HepG2 (cell line): ENCODE results near the gene OTOP3. TPM values are rescaled to one million over a fixed set of nuclear protein-coding genes. Genes with fewer than 3 reads are reported as not detected.

Source experiments
- ATAC-seq: fragments of 200-7000 bp; cut with Tn5 transposase; 3 replicates; pipeline ENCODE4 v1.9.1; 2020; ENCODE audit warnings: mild to moderate bottlenecking, moderate library complexity
- BruUV-seq: library from RNA; stranded (reverse); fragments of 400-500 nt; replicated peaks from 2 replicates; lab custom pipeline; 2021; lab: Mats Ljungman, UMichigan
- CTCF ChIA-PET: fragments of 300-600 bp; formaldehyde crosslinking; extraction: SDS; loops from one replicate; lab custom pipeline; 2021; ENCODE audit warnings: low total read pairs, inconsistent platforms, low intra/inter-chr PET ratio; lab: Yijun Ruan, JAX
- POLR2A ChIA-PET: fragments of 350-600 bp; sonication (Branson Sonifier 250); formaldehyde crosslinking; loops from one replicate; lab custom pipeline; 2020; ENCODE audit warnings: antibody characterized with exemption, inconsistent platforms; lab: Yijun Ruan, JAX
- DNase-seq: peaks from one replicate; pipeline ENCODE4 v3.0.0-alpha.2; 2015; ENCODE audit warnings: low spot score
- FAIRE-seq: peaks from 3 replicates; lab custom pipeline; 2011; peaks lifted over from hg19 to GRCh38; lab: Jason Lieb, UNC
- H2AFZ ChIP-seq: one replicate; pipeline ENCODE4 v1.6.1; 2011; ENCODE audit warnings: low read length, inconsistent platforms
- H3K27ac ChIP-seq: fragments of 300-600 bp; 3 replicates; pipeline ENCODE4 v1.8.0; 2011; ENCODE audit warnings: mixed run types, mild to moderate bottlenecking, mixed read lengths, low read length, inconsistent platforms; ENCODE audit not compliant: insufficient read depth; ENCODE audit errors: extremely low read length
- H3K27me3 ChIP-seq, 2 experiments: fragments of 200-600 bp in 1 of 2; 2 replicates in 1 of 2; 3 replicates in 1 of 2; pipeline versions ENCODE4 v1.6.0 to v1.8.0; 2011; ENCODE audit warnings: low read length in 2 of 2, mild to moderate bottlenecking in 2 of 2, moderate library complexity in 2 of 2, inconsistent platforms in 1 of 2; ENCODE audit not compliant: insufficient read depth in 2 of 2, control insufficient read depth in 1 of 2
- H3K36me3 ChIP-seq, 2 experiments: fragments of 200-600 bp in 1 of 2; replicated peaks in 1 of 2; 2 replicates in 1 of 2; 3 replicates in 1 of 2; pipeline versions ENCODE4 v1.5.1 to v1.8.0; 2011; ENCODE audit warnings: low read length in 2 of 2, inconsistent platforms in 1 of 2; ENCODE audit not compliant: insufficient read depth in 2 of 2, control insufficient read depth in 1 of 2
- H3K4me1 ChIP-seq: 2 replicates; pipeline ENCODE4 v1.5.1; 2012; ENCODE audit warnings: low read length, inconsistent platforms; ENCODE audit not compliant: insufficient read depth
- H3K4me2 ChIP-seq: 2 replicates; pipeline ENCODE4 v1.6.0; 2011; ENCODE audit warnings: low read depth, low read length, inconsistent platforms
- H3K4me3 ChIP-seq, 3 experiments: fragments of 200-600 bp in 1 of 3; sonication (generic), shearing (Covaris generic) in 1 of 3; replicated peaks in 1 of 3; 2 replicates each; pipeline ENCODE4 v1.5.1; 2011 to 2016; ENCODE audit warnings: low read length in 3 of 3, inconsistent platforms in 2 of 3, low read depth in 2 of 3, mild to moderate bottlenecking in 2 of 3, control low read depth in 1 of 3, mixed read lengths in 1 of 3; ENCODE audit not compliant: insufficient read depth in 1 of 3
- H3K79me2 ChIP-seq: one replicate; pipeline ENCODE4 v1.6.1; 2011; ENCODE audit warnings: low read length, inconsistent platforms; ENCODE audit not compliant: insufficient read depth
- H3K9ac ChIP-seq: 2 replicates; pipeline ENCODE4 v1.6.0; 2011; ENCODE audit warnings: mild to moderate bottlenecking, low read depth, low read length, inconsistent platforms; ENCODE audit not compliant: insufficient read depth
- H3K9me3 ChIP-seq: 2 replicates; pipeline ENCODE4 v1.5.1; 2012; ENCODE audit warnings: mild to moderate bottlenecking, low read length
- H4K20me1 ChIP-seq: 2 replicates; pipeline ENCODE4 v1.6.0; 2011; ENCODE audit warnings: inconsistent platforms, mild to moderate bottlenecking, low read length, moderate library complexity; ENCODE audit not compliant: insufficient read depth
- CBX1 ChIP-seq: IDR thresholded peaks from one replicate; pipeline ENCODE4 v1.6.1; 2016; ENCODE audit warnings: antibody characterized with exemption, low read depth
- KIAA2018 ChIP-seq: sonication (generic); formaldehyde crosslinking; IDR thresholded peaks from 2 replicates; pipeline ENCODE4 v1.5.0; 2020; ENCODE audit warnings: mild to moderate bottlenecking, missing genetic modification reagents, borderline replicate concordance
- MYPOP ChIP-seq: sonication (generic); formaldehyde crosslinking; IDR thresholded peaks from 2 replicates; pipeline ENCODE4 v1.8.1; 2023; ENCODE audit warnings: mild to moderate bottlenecking, moderate library complexity, missing genetic modification reagents
- NR3C1 ChIP-seq: sonication (generic); formaldehyde crosslinking; IDR thresholded peaks from 2 replicates; pipeline ENCODE4 v1.4.0; 2020; ENCODE audit warnings: missing genetic modification reagents
- PHF8 ChIP-seq: sonication (generic); formaldehyde crosslinking; IDR thresholded peaks from 2 replicates; pipeline ENCODE4 v1.5.0; 2020; ENCODE audit warnings: missing genetic modification reagents
- PITX1 ChIP-seq: sonication (generic); formaldehyde crosslinking; IDR thresholded peaks from 2 replicates; pipeline ENCODE4 v1.5.1; 2020; ENCODE audit warnings: mild to moderate bottlenecking, missing genetic modification reagents
- ZNF543 ChIP-seq: sonication (generic); formaldehyde crosslinking; IDR thresholded peaks from 2 replicates; pipeline ENCODE4 v1.4.0; 2020; ENCODE audit warnings: mild to moderate bottlenecking, missing genetic modification reagents
- ZNF589 ChIP-seq: sonication (generic); formaldehyde crosslinking; conservative IDR thresholded peaks from 2 replicates; pipeline ENCODE4 v1.8.0; 2022; ENCODE audit warnings: mild to moderate bottlenecking, moderate library complexity, missing genetic modification reagents
- WGBS: methylation state at CpG from one replicate; pipeline ENCODE4 v1.1.6; 2017; ENCODE audit warnings: low lambda C conversion rate; 5-methylcytosine and 5-hydroxymethylcytosine counted together
- in situ Hi-C: cut with HindIII; loops from 2 replicates; pipeline ENCODE4 v1.10.0; 2017; ENCODE audit warnings: low pct_unique_long_range_greater_than_20kb; ENCODE audit not compliant: extremely low pct_ligation_motif_present
- intact Hi-C: fragments of 100-400 bp; cut with micrococcal nuclease; formaldehyde crosslinking; loops from one replicate; pipeline ENCODE4 v1.10.0; 2022; ENCODE audit not compliant: unreplicated experiment
- polyA plus RNA-seq, 8 experiments: library from polyadenylated mRNA; depleted of rRNA in 3 of 8; stranded (reverse) in 7 of 8; unstranded in 1 of 8; fragments of >200 nt; fragmentation: Illumina TruSeq in 4 of 8; extraction: Trizol in 4 of 8; gene quantifications; 2 replicates each; pipeline versions ENCODE4 v1.2.1 to v1.2.3, GENCODE V29; 2011 to 2016; ENCODE audit warnings: low read depth in 4 of 8, missing spikeins in 1 of 8, mixed read lengths in 1 of 8; ENCODE audit not compliant: insufficient read depth in 1 of 8
- total RNA-seq, 5 experiments: library from RNA; depleted of rRNA; stranded (reverse); fragments of >200 nt; fragmentation: Illumina TruSeq; extraction: Trizol; gene quantifications; 2 replicates each; pipeline ENCODE4 v1.2.3, GENCODE V29; 2016; ENCODE audit warnings: low read depth in 1 of 5
- TF ChIP-seq, protein P1 (sequence below): sonication (generic); formaldehyde crosslinking; IDR thresholded peaks from 2 replicates; pipeline ENCODE4 v1.4.0; 2020; ENCODE audit warnings: missing genetic modification reagents, borderline replicate concordance

Gene OTOP3
- total and polyA plus RNA-seq, 2 of the 13 experiments (the other 11 are each of a cell fraction or from before 2014, with no cell fraction given), result not detected

- H3K27ac ChIP-seq, result no peak overlapping the region
- no peak for FAIRE-seq
- peaks cover 26% of the 10 kb centered on the region for H3K4me1 ChIP-seq
- no peak overlapping the region for H3K4me3 ChIP-seq
- H2AFZ ChIP-seq, result no peak overlapping the region
- no peak for DNase-seq
- no peaks in the 10 kb centered on the region for H3K9me3 ChIP-seq
- H3K79me2 ChIP-seq, result no peaks in the 10 kb centered on the region
- H3K27me3 ChIP-seq, result peaks cover 12 to 77% of the 10 kb centered on the region in 2 experiments
- ChIA-PET CTCF (no interaction called here), POLR2A (interaction anchor here (0.6 to 2.4 kb wide), 2 partner anchors 18 to 684 kb away, joined by 3 to 10 read pairs; partner anchors contain the start of gene FDXR)
- no peak overlapping the region for H3K9ac ChIP-seq
- no TSS peak for BruUV-seq
- no peak overlapping the region for H3K4me2 ChIP-seq
- H3K36me3 ChIP-seq, result no peaks in the 10 kb centered on the region
- in situ Hi-C loops (no loop called here), intact Hi-C loops (no loop called here)
- no peaks in the 10 kb centered on the region for H4K20me1 ChIP-seq
- 69% methylated on average over 6 of the region's 7 CpGs for WGBS
- ATAC-seq, result no peak
- TF ChIP-seq PITX1 (CRISPR knock-in tag) (no peak), ZNF543 (no peak), CBX1 (no peak), KIAA2018 (CRISPR knock-in tag) (no peak), ZNF589 (no peak), NR3C1 (CRISPR knock-in tag) (no peak), MYPOP (CRISPR knock-in tag) (no peak), PHF8 (no peak)
- TF ChIP-seq, protein P1, sequence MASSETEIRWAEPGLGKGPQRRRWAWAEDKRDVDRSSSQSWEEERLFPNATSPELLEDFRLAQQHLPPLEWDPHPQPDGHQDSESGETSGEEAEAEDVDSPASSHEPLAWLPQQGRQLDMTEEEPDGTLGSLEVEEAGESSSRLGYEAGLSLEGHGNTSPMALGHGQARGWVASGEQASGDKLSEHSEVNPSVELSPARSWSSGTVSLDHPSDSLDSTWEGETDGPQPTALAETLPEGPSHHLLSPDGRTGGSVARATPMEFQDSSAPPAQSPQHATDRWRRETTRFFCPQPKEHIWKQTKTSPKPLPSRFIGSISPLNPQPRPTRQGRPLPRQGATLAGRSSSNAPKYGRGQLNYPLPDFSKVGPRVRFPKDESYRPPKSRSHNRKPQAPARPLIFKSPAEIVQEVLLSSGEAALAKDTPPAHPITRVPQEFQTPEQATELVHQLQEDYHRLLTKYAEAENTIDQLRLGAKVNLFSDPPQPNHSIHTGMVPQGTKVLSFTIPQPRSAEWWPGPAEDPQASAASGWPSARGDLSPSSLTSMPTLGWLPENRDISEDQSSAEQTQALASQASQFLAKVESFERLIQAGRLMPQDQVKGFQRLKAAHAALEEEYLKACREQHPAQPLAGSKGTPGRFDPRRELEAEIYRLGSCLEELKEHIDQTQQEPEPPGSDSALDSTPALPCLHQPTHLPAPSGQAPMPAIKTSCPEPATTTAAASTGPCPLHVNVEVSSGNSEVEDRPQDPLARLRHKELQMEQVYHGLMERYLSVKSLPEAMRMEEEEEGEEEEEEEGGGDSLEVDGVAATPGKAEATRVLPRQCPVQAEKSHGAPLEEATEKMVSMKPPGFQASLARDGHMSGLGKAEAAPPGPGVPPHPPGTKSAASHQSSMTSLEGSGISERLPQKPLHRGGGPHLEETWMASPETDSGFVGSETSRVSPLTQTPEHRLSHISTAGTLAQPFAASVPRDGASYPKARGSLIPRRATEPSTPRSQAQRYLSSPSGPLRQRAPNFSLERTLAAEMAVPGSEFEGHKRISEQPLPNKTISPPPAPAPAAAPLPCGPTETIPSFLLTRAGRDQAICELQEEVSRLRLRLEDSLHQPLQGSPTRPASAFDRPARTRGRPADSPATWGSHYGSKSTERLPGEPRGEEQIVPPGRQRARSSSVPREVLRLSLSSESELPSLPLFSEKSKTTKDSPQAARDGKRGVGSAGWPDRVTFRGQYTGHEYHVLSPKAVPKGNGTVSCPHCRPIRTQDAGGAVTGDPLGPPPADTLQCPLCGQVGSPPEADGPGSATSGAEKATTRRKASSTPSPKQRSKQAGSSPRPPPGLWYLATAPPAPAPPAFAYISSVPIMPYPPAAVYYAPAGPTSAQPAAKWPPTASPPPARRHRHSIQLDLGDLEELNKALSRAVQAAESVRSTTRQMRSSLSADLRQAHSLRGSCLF (CRISPR knock-in tag), result no peak
Observed at GRCh38 chr17:74890554-74890953, 45.1 kb upstream of the OTOP3 start.
